CD4-positive, alpha-beta T cell treated with Interleukin-6 for 4 hours (primary cell): Measurements from ENCODE around the gene SYT14.
"Not testable (repeated sequence)": the region's sequence is repeated elsewhere in the genome, so short reads cannot be mapped to it uniquely, and the experiment has no call there.

ENCODE experiments used
- DNase-seq: peaks from one replicate; pipeline ENCODE4 v3.0.0-alpha.2; 2020; ENCODE audit warnings: mixed read lengths

The SYT14 gene

DNA sequence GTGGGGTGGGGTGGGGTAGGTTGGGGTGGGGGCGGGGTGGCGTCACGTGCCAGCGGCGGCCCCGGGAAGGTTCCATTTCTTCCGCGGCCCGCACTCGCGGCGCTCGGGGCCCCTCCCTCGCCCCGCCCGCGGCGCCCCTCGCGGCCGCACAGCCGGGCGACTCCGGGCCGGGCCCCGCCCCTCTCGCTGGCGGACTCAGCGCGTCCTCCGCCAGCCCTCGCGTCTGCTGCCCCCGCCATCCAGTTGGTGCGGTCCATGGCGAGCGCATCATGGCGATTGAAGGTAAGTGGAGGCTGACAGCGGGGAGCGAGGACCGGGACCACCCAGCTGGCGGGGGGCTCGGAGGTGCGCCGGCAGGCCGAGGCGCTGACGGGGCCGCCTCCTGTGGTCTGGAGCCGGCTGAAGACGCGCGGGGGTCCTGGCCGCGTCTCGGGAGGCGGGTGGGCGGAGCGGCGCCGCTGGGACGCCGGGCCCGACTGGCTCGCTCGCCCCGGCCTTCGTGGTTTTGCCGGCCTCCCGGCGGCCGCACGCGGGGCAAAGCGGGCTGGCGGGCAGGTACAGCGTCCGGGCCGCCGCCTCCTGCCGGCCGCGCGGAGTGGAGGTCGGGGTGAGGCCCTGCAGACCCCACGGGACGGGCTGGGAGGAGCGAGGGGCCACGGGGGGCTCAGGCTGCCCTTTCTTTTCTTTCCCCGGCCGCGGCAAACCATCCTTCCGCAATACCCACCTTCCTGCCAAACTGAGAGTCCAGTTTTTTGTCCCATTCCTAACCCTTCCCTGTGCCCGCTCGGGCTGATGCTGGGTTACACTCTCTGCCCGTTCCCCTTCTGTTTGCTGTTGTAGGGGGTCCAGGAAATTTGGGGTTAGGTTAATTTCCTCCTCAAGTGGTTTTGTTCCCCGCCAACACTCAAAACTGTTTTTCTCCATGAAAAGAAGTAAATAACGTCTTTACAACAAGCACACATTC, at the start of gene SYT14:
SYT14 (plus strand) TSS at position 222 of the 964 bp plus-strand sequence; CDS start at position 270, 48 bp downstream.
- peak; percentile 1 for DNase-seq

DNA sequence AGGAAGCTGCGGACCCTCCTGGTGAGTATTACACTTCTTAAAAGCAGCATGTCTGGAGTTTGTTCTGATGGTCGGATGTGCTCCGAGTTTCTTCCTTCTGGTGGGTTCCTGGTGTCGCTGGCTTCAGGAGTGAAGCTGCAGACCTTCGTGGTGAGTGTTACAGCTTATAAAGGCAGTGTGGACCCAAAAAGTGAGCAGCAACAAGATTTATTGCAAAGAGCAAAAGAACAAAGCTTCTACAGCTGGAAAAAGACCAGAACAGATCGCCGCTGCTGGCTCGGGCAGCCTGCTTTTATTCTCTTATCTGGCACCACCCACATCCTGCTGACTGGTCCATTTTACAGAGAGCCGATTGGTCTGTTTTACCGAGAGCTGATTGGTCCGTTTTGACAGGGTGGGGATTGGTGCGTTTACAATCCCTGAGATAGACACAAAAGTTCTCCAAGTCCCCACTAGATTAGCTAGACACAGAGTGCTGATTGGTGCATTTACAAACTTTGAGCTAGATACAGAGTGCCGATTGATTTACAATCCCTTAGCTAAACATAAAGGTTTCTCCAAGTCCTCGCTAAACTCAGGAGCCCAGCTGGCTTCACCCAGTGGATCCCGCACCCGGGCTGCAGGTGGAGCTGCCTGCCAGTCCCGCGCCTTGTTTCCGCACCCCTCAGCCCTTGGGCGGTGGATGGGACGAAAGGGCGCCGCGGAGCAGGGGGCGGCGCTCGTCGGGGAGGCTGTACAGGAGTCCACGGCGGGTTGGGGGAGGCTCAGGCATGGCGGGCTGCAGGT, 49.5 kb upstream of the SYT14 start:
- DNase-seq: not testable (repeated sequence)

DNA sequence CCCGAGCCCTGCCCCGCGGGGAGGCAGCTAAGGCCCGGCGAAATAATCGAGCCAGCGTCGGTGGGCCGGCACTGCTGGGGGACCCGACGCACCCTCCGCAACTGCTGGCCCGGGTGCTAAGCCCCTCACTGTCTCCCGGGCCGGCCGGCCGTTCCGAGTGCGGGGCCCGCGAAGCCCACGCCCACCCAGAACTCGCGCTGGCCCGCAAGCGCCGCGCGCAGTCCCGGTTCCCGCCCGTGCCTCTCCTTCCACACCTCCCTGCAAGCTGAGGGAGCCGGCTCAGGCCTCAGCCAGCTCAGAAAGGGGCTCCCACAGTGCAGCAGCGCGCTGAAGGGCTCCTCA, 49.0 kb upstream of the SYT14 start:
- no peak for DNase-seq

DNA sequence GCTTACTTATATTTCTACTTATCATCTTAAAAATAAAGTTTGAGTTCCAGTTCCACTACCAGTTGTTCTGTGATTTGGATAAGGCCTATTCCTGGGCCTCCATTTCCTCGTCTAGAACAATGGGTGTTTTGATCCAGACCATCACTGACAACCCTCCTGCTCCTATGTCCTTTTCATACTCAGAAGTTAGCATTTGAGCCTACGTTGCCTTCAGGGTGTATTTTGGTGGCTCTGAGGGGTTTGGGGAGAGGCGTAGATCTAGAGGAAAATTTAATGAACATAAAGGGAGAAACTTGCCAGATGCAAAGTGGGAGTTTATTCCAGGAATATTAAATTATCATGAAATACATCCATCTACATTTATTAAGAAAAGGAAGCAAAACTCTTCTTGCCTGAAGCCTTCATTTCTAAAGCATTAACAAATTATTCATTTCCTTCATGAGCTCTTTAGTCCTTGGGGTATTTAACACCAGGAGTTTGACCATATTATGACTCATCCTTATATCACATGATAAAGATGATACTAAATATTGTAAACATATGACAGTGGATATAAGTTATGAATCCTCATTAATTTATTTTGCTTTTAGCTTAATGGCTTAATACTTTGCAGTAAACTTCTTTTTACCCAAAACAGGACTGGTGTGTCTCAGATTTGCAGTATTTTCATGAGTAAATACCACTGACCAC, 47.2 kb upstream of the SYT14 start:
- DNase-seq: no peak

DNA sequence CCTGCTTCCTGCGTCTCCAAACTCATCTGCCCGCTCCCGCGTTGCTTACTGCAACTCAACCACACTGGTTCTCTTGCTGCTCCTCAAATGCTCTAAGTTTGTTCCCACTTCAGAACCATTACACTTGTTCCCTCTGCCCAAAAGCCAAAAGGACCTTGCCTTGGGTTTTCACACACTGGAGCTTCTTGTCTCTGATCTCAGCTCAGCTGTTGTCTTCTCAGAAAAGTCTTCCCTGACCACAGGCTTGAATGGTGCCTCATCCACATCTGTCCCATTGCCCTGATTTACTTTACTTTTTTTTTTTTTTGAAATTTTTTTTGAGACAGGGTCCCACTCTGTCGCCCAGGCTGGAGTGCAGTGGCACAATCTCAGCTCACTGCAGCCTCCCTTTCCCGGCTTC, 44.3 kb upstream of the SYT14 start:
- no peak for DNase-seq

DNA sequence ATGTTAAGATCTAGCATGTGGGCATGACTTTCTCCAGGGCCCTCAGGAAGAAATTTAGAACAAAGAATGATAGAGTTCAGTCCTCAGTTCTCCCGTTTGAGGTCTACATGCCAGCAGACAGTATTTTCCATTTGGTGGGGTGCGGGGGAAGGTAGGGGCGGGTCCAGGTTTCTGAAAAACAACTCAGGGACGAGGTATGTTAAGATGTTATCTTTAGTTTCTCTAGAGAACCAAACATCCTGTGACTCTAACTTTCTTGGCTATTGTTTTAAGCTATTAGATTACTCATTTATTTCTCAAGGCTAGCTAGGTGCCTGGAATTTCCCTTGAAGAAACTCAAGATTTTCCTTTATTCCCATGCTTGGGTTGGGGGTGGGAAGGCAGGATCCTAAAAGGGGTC, 42.3 kb upstream of the SYT14 start:
- no peak for DNase-seq

DNA sequence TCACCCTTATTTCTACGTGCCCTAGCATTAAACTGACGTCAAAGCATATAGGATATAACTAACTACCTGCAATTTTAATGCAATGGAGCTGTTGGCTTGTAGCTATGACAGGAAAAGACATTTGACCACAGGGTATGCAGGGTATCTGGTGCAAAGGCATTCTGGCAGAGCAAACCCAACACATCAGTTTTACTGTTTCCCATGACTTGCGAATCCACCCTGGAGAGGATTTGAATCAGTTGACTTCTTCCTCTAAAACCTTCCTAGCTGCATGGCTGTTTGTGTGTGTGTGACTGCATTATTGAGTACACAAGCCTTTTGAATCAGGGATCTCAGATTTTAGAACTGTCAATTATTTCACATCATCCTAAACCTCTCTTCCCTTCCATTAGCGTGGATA, 41.7 kb upstream of the SYT14 start:
- no peak for DNase-seq

DNA sequence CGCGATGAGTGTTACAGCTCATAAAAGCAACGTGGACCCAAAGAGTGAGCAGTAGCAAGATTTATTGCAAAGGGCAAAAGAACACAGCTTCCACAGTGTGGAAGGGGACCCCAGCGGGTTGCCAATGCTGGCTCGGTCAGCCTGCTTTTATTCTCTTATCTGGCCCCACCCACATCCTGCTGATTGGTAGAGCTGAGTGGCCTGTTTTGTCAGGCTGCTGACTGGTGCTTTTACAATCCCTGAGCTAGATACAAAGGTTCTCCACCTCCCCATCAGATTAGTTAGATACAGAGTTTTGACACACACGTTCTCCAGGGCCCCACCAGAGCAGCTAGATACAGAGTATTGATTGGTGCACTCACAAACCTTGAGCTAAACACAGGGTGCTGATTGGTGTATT, 39.7 kb upstream of the SYT14 start:
- DNase-seq: not testable (repeated sequence)

DNA sequence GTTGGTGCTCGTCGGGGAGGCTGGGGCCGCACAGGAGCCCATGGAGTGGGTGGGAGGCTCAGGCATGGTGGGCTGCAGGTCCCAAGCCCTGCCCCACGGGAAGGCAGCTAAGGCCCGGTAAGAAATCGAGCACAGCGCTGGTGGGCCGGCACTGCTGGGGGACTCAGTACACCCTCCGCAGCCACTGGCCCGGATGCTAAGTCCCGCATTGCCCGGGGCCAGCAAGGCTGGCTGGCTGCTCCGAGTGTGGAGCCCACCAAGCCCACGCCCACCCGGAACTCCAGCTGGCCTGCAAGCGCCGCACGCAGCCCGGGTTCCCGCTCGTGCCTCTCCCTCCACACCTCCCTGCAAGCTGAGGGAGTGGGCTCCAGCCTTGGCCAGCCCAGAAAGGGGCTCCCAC, 39.2 kb upstream of the SYT14 start:
- not testable (repeated sequence) for DNase-seq

DNA sequence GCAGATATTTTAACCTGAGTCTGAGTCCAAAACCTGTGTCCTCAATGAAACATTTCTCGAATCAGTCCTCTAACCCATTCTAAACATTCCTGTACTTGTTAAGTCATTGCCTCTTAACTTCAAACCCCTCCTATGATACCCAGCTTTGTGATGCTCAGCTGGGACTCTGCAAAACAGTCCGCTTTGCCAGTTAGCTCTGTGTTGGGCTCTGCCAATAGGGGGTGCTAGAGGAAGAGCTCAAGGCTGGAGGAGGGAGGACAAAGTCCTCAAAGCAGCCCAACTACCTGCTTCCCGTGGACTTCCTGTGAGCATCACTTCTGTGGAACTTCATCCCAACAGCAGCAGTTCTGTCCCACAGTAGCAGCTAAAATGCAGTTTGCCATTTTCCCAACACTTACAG, 38.1 kb upstream of the SYT14 start:
- DNase-seq: no peak

DNA sequence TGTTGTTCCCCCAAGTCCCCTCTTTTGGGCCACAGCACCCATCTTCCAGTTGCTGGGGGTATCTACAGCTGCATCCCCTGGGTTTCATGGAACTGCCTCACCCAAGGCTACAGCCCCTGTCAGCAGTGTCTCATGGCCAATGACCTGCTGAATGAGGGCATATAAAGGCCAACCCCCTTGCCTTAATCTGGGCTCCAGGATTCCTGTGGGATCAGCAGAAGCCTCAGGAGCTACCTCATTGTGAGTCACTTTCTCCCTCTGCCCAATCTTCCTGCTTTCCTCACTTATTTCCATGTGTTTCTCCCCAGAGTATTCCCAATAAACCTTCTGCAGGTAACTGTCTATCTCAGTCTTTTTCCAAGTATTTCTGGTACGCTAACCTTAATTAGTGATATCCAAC, 37.3 kb upstream of the SYT14 start:
- DNase-seq: no peak

DNA sequence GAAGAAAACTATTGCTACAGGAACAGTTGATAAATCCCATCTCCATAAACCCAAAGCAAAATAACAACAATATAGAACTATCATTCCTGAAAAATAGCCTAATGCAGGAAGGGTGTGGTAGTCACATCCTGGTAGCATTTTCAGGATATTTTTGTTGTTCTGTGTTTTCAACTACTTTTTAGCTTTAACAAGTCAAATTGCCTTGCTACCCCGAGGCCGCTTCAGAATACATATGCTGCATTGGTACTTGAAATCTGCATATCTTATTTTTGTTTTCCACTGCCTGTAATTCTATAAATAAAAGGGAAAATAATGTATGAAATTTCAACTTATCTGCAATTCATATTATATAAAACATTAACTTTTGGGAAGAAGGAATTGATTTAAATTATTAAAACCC, 36.8 kb upstream of the SYT14 start:
- DNase-seq: no peak

DNA sequence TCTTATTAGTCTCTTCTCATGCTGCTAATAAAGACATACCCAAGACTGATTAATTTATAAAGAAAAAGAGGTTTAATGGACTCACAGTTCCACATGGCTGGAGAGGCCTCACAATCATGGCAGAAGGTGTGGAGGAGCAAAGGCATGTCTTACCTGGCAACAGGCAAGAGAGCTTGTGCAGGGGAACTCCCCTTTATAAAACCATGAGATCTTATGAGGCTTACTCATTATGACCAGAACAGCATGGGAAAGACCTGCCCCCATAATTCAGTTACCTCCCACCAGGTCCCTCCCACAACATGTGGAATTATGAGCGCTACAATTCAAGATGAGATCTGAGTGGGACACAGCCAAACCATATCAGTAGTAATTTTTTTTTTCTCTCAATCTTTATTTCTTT, 33.2 kb upstream of the SYT14 start:
- DNase-seq: not testable (repeated sequence)

DNA sequence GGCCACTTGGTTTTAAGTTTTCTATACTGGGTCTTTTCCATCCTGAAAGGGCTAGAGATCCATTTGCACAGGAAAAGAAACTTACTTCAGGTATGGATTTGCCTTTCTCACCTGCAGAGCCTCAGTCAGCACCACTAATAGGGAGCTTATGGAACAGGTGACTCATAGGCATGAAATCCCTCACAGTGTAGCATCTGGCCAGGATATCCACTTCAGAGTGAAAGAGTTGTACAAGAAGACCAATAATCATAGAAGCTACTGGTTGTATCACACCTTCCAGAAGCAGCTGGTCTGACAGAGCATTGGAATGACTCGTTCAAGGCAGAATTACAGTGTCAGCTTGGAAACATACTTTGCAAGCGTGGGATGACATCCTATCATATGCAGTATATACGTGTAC, 26.3 kb upstream of the SYT14 start:
- no peak for DNase-seq

DNA sequence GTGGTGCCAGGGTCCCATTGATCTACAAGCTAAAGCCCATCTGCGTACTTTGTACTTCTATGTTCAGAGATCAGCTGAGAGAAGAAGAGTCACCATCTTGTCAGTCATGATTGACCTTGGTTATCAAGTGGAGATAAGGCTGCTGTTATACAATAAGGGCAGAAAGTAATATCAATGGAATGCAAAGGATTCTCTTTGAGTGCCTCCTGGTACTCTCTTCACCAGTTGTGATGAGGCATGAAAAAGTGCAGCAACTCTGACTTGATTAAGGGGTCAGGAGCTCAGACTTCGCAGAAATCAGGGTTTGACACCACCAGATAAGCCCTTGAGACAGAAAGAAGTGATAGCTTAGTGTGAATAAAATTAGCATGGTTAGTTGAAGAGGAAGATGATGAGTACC, 25.7 kb upstream of the SYT14 start:
- no peak for DNase-seq

DNA sequence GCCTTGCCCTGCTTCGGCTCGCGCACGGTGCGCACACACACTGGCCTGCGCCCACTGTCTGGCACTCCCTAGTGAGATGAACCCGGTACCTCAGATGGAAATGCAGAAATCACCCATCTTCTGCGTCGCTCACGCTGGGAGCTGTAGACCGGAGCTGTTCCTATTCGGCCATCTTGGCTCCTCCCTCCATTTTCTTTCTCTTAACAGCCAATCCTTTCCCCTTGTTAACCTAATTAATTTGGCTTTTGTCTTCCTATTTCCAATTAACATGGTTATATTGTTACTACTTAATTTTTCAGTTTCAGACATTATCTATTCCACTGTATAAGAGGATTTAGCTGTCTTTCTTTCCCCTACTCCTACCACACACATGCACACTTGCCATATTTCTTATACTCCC, 18.4 kb upstream of the SYT14 start:
- not testable (repeated sequence) for DNase-seq

DNA sequence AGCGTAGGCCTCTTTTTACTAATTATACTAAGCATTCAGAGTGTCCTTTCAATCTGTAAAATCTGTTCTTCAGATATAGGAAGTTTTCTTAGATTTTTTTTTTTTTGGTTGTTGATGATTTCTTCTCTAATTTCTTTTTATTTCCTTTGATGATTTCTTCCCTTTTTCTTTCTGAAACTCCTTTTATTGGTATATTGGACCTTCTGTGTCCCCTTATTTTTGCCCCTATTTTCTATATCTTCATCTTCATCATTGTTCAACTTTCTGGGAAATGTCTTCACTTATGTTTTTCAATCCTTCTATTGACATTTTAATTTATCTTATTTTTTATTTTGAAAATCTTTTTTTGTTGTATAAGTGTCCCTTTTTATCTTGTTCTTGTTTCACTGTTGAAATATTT, 17.2 kb upstream of the SYT14 start:
- no peak for DNase-seq

DNA sequence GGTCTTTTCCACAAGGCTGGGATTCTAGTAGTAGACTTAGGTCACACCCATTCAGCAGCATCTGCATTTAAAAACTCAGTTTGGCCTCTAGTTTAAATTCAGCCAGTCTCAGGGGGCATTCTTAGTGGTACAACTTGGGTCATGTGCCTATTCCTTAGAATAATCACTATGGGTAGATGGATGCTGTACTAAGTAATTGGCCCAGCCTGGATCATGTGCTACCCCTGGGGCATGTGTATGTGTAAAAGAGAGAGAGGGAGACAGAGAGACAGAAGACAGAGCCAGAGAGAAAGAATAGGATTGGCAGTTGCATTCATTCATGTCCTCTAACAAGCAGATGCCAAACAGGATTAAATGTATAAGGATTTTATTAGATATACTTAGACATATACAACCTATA, 13.6 kb upstream of the SYT14 start:
- no peak for DNase-seq

DNA sequence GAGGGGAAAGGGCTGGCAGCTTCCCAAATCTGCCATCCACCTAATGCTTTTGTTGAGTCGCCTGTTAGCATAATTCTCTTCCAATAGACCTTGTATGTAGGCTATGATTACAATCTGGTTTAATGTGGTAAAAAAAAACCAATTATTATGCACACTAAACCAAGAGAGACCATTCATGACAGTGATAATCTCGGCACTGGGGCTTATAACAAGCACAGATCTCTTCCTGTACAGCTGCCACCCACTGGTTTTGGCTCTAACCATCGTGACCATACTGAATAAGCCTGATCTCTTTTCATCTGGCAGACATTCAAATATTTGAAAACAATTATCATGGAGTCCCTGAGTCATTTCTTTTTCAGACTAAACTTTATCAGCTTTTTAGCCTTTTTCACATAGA, 12.0 kb upstream of the SYT14 start:
- no peak for DNase-seq

DNA sequence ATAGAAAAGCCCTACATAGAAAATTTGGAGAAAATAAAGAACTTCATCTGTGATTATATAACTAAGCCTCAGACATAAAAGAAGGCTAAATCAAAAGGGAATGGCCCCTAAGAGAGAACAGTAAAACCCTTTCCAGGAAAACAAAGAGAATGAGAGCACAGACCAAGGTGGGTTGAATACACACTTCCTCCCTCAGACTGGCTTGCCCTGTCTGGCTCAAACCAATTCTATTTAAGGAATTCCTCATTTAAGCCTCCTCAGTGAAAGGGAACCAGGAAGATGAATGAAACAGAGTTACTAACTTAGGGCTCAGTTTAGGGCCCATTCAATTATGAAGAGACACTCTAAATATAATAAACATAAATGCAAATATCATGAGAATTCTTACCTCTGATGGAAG, 10.6 kb upstream of the SYT14 start:
- DNase-seq: no peak

DNA sequence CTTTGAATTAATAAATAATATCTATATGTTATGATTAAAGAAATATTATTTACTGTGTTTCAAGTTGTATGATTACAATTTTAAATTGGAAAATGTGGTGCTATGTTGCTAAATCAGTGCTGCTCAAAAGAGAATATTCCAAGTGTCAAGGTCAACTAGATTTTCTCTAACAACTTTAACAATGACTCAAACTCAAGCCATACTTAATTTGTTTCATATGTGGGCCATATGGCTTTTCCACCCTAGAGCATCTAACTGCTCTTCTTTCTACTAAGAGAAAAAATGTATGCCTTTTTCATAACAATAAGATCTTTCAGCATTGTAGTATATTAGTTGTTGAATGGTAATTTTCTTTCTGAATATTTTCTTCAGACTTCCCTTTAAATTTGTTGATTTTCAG, 8.3 kb upstream of the SYT14 start:
- no peak for DNase-seq

DNA sequence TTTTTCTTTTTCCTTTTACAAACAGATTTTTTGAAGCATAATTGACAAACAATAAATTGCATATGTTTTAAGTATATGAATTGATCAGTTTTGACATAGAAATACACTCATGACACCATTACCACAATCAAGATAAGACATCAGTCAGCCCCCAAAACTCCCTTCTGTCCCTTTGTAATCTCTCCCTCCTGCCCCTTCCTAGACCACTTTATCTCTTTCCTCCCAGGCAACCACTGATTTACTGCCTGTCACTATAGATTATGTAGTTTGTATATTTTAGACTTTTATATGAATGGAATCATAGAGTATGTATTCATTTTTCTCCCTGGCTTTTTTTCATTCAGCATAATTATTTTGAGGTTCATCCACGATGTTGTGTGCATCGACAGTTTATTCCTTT, 6.9 kb upstream of the SYT14 start:
- no peak for DNase-seq

DNA sequence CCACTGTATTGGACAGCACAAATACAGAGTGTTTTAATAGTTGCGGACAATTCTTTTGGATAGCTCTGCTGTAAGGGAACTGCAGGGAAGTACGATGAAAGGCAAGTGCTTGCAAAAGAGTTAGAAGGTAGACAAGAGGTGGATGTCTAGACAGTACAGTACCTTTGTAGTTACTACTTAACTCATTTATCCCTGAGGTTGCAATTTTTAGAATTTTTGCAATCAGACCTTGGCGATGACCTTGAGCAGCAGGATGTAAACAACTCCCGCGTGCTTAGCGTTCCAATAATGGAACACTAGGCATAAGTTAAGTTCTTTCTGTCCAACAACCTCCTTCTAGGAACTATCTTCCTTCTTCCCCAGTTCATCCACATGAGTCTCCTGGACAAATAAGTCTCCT, 1.9 kb upstream of the SYT14 start:
- no peak for DNase-seq

DNA sequence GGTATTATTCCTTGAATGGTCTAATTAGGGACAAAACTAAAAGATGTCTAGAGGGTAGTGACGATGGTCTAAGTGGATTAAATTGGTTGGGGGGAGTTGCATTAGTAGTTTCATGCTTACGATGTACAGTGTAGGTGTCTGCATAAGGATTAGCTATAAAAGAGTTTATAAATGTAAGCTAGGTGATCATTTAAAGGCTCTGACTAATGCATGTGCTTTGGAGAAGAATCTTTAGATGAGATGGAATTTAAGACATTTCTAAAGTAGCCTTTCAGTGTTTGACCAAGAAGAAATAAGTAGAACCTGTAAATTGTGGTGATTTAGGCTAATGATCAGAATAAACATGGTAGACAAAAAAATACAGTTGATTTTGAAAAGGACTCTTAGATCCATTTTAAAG, 7.4 kb downstream of the SYT14 start:
- no peak for DNase-seq
